Measurements from ENCODE around the gene TMEM221. TPM values are rescaled to one million over a fixed set of nuclear protein-coding genes. Genes with fewer than 3 reads are reported as not detected.

TMEM221 gene
- total and polyA plus RNA-seq, 9 of the 15 experiments (the other 6 are each of a cell fraction or from before 2014, with no cell fraction given) = 0.06 to 0.35 TPM; not detected in 7

DNA sequence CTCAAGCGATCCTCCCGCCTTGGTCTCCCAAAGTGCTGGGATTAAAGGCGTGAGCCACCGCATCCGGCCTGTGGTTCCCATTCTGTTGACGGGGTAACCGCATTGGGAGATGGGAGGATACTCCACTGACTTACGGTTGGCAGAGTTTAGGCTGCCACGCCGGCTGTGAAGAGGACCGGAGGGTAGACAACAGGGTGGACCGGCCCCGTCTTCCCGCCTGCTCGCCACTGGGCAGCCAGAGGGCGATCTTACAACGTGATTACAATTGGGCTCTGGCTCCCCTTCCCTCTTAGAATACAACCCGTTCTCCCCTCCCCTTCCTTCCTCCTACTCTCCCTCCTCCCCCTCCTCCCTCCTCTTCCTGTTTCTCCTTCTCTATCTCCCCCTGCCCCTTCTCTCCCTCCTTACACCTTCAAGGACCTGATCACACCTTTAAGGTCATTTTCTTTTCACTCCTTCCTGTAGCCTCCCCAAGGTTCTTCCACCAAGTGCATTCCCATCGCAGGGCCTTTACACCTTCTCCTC is 53.5 kb downstream of the TMEM221 start (continued):
- TF ChIP-seq ZFP36 (IDR thresholded peaks at IDR 0.05; ENCODE audit: low read depth, low read length, partially characterized antibody) = peak; percentile 38
- TF ChIP-seq ZNF408 (CRISPR knock-in tag; IDR thresholded peaks at IDR 0.05; ENCODE audit: low read depth) = no peak
- TF ChIP-seq ERF (CRISPR knock-in tag; IDR thresholded peaks at IDR 0.05) = no peak
- peak; percentile 64 for TF ChIP-seq CHD4 (IDR thresholded peaks at IDR 0.05; ENCODE audit: insufficient read depth, insufficient replicate concordance, low read depth, low read length, poor library complexity, severe bottlenecking)
- TF ChIP-seq TAF7 (tag; IDR thresholded peaks at IDR 0.05) = no peak
- TF ChIP-seq CHD7 (IDR thresholded peaks at IDR 0.05; ENCODE audit: low read depth, low read length) = no peak
- no peak for TF ChIP-seq NFIX (CRISPR knock-in tag; IDR thresholded peaks at IDR 0.05; ENCODE audit: low read depth)
- no peak for TF ChIP-seq U2AF2 (optimal IDR thresholded peaks at IDR 0.05; ENCODE audit: low read depth, low read length)
- no peak for TF ChIP-seq ZMIZ1 (IDR thresholded peaks at IDR 0.05; ENCODE audit: low read depth in 2 of 2, low read length in 2 of 2)
- TF ChIP-seq MTF1 (CRISPR knock-in tag; IDR thresholded peaks at IDR 0.05; ENCODE audit: borderline replicate concordance) = no peak
- no peak for TF ChIP-seq NFXL1 (CRISPR knock-in tag; IDR thresholded peaks at IDR 0.05)

Data from K562 (cell line).